A673 (cell line): ENCODE data around the gene THAP11. TPM values are rescaled to one million over a fixed set of nuclear protein-coding genes. Genes with fewer than 3 reads are reported as not detected.

Experiments used
- BruUV-seq: library from RNA; stranded (reverse); fragments of 400-500 nt; replicated peaks from 2 replicates; lab custom pipeline; 2021; lab: Mats Ljungman, UMichigan
- CTCF ChIA-PET: fragments of 300-600 bp; sonication (Branson Sonifier 250); formaldehyde crosslinking; loops from one replicate; lab custom pipeline; 2022; ENCODE audit warnings: antibody characterized with exemption; lab: Charles Lee
- POLR2A ChIA-PET: fragments of 300-600 bp; sonication (Branson Sonifier 250); formaldehyde crosslinking; loops from one replicate; lab custom pipeline; 2022; ENCODE audit warnings: antibody characterized with exemption; ENCODE audit not compliant: low non-redundant PET; lab: Charles Lee
- DNase-seq: peaks from one replicate; pipeline ENCODE4 v3.0.0-alpha.2; 2015; ENCODE audit warnings: low spot score
- H3K27ac ChIP-seq: fragments of 200-600 bp; sonication (generic); 2 replicates; pipeline ENCODE4 v1.5.1; 2016; ENCODE audit warnings: mixed run types, low read depth, mild to moderate bottlenecking, mixed read lengths, antibody characterized with exemption, low read length; ENCODE audit not compliant: poor library complexity, severe bottlenecking
- H3K27me3 ChIP-seq: fragments of 200-600 bp; sonication (generic); replicated peaks from 2 replicates; pipeline ENCODE4 v1.6.1; 2017; ENCODE audit warnings: mixed run types, low read depth, mild to moderate bottlenecking, mixed read lengths, antibody characterized with exemption, low read length; ENCODE audit not compliant: insufficient read depth, poor library complexity
- H3K36me3 ChIP-seq: fragments of 200-600 bp; sonication (generic); 2 replicates; pipeline ENCODE4 v1.6.1; 2016; ENCODE audit warnings: mixed run types, mild to moderate bottlenecking, mixed read lengths, antibody characterized with exemption, low read length; ENCODE audit not compliant: insufficient read depth, poor library complexity, severe bottlenecking
- H3K4me1 ChIP-seq: fragments of 200-600 bp; sonication (generic); 2 replicates; pipeline ENCODE4 v1.6.1; 2017; ENCODE audit warnings: mixed run types, mild to moderate bottlenecking, mixed read lengths, antibody characterized with exemption, low read length; ENCODE audit not compliant: insufficient read depth, poor library complexity, severe bottlenecking
- H3K4me3 ChIP-seq: fragments of 200-600 bp; sonication (generic); 2 replicates; pipeline ENCODE4 v1.5.1; 2016; ENCODE audit warnings: low read depth, mixed run types, mild to moderate bottlenecking, mixed read lengths, low read length; ENCODE audit not compliant: poor library complexity, severe bottlenecking
- H3K9me3 ChIP-seq: fragments of 200-600 bp; sonication (generic); 2 replicates; pipeline ENCODE4 v1.6.1; 2016; ENCODE audit warnings: mixed run types, low read depth, mild to moderate bottlenecking, mixed read lengths, antibody characterized with exemption, low read length; ENCODE audit not compliant: poor library complexity, severe bottlenecking
- CTCF ChIP-seq: fragments of 300-800, 200-600 bp; sonication (generic); conservative IDR thresholded peaks from 2 replicates; pipeline ENCODE4 v1.5.1; 2017; ENCODE audit warnings: low read depth, mild to moderate bottlenecking, antibody characterized with exemption, low read length, moderate library complexity, mixed read lengths
- EZH2 ChIP-seq: fragments of 200-600 bp; sonication (generic); IDR thresholded peaks from 2 replicates; pipeline ENCODE4 v1.6.1; 2017; ENCODE audit warnings: borderline replicate concordance, low read depth, mild to moderate bottlenecking, mixed read lengths, antibody characterized with exemption, low read length; ENCODE audit not compliant: poor library complexity, severe bottlenecking
- intact Hi-C: fragments of 100-400 bp; cut with micrococcal nuclease; formaldehyde crosslinking; loops from one replicate; pipeline ENCODE4 v1.10.0; 2022; ENCODE audit not compliant: unreplicated experiment
- total RNA-seq: library from RNA; stranded (reverse); gene quantifications from 2 replicates; pipeline ENCODE4 v1.2.3, GENCODE V29; 2021

Gene THAP11
- total RNA-seq, 1 experiment from 2014 or later = 48.9 TPM

DNA sequence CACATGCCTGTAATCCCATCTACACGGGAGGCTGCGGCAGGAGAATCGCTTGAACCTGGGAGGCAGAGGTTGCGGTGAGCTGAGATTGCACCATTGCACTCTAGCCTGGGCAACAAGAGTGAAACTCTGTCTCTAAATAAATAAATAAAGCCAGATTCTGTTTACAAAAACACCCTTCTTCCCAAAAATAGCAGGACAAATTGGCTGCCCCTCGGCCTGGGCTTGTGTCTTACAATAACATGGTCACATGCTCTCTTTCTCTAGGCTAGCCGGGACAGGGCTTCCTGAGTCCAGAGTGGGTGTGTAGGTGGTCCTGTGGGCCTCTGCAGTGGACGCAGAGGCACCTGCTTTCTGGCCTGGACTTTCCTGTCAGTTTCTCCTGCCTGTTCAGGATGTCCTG, 27.5 kb downstream of the THAP11 start:
- intact Hi-C loops = no loop called here
- POLR2A ChIA-PET = no interaction called here
- CTCF ChIA-PET = no interaction called here

DNA sequence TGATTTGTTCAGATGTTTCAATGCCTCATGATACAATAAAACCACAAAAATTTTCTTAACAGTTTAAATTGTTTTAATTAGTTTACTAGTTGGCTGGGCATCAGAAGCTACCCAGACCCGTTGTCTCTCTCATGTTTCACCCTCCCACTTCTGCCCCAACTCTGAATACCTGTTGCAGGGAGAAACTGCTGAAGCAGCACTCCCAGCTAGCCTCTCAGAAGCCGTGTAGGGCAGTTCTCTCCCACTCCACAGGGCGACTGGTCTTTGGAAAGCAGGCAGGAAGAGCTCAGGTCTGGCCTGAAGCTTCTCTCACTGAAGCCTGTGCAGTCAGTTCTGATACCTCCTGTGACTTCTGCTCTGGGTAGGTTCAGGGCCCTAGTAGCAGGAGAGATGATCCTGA, 29.1 kb downstream of the THAP11 start:
- ChIA-PET POLR2A (no interaction called here), CTCF (no interaction called here)
- no peak overlapping the region for H3K4me3 ChIP-seq
- H3K36me3 ChIP-seq = peaks cover 31% of the 10 kb centered on the region
- intact Hi-C loops = no loop called here
- no peaks in the 10 kb centered on the region for H3K27me3 ChIP-seq
- TF ChIP-seq EZH2 = no peak
- no peak for TF ChIP-seq CTCF
- no TSS peak for BruUV-seq
- DNase-seq = no peak
- peaks cover 13% of the 10 kb centered on the region for H3K4me1 ChIP-seq
- no peaks in the 10 kb centered on the region for H3K9me3 ChIP-seq
- H3K27ac ChIP-seq = no peak overlapping the region

More for the DNA sequence above, 27.5 kb downstream of the THAP11 start:
- H3K27ac ChIP-seq = no peak overlapping the region
- DNase-seq = no peak
- TF ChIP-seq EZH2 (no peak), CTCF (no peak)
- BruUV-seq = no TSS peak
- no peaks in the 10 kb centered on the region for H3K27me3 ChIP-seq
- peaks cover 13% of the 10 kb centered on the region for H3K4me1 ChIP-seq
- no peak overlapping the region for H3K4me3 ChIP-seq
- peaks cover 44% of the 10 kb centered on the region for H3K36me3 ChIP-seq
- H3K9me3 ChIP-seq = no peaks in the 10 kb centered on the region

GRCh38 chr16:67872131-67872630, 30.1 kb downstream of the THAP11 start:
- POLR2A ChIA-PET = interaction anchor here (0.6 kb wide), 1 partner anchor 10 kb away, joined by 3 read pairs; no protein-coding TSS in a partner anchor
- no TSS peak for BruUV-seq

More at GRCh38 chr16:67872131-67872630, 30.1 kb downstream of the THAP11 start:
- no peak for TF ChIP-seq EZH2
- TF ChIP-seq CTCF = no peak
- H3K9me3 ChIP-seq = no peaks in the 10 kb centered on the region
- intact Hi-C loops = no loop called here
- no peak for DNase-seq
- H3K36me3 ChIP-seq = peaks cover 35% of the 10 kb centered on the region
- peak overlapping the region; percentile 81 for H3K27ac ChIP-seq
- H3K27me3 ChIP-seq = no peaks in the 10 kb centered on the region
- CTCF ChIA-PET = no interaction called here
- peak overlapping the region; percentile 83 for H3K4me3 ChIP-seq
- peaks cover 13% of the 10 kb centered on the region for H3K4me1 ChIP-seq
